SU-DHL-6 (cell line): ENCODE measurements around the gene MYBL2.

Source experiments
- CTCF ChIP-seq: fragments of 200-600 bp; sonication (generic); IDR thresholded peaks from one replicate; pipeline ENCODE4 v1.5.1; 2017; ENCODE audit warnings: antibody characterized with exemption, mild to moderate bottlenecking, low read length, moderate library complexity; ENCODE audit not compliant: insufficient read depth, poor library complexity, severe bottlenecking
- EZH2phosphoT487 ChIP-seq: fragments of 200-600 bp; sonication (generic), shearing (Covaris generic); conservative IDR thresholded peaks from 2 replicates; pipeline ENCODE4 v1.6.1; 2018; ENCODE audit warnings: mild to moderate bottlenecking, antibody characterized with exemption, low read length, moderate library complexity, mixed read lengths

- TF ChIP-seq CTCF, result no peak
- TF ChIP-seq EZH2phosphoT487, result no peak
Measured at GRCh38 chr20:43720007-43720406, 53.1 kb downstream of the MYBL2 start.
